ENCODE data around the gene CTSZ.
"Not testable (repeated sequence)": the region's sequence is repeated elsewhere in the genome, so short reads cannot be mapped to it uniquely, and the experiment has no call there.

The CTSZ gene

GRCh38 chr20:58987790-58988564 lies 19.1 kb downstream of the CTSZ start:
- Histone ChIP-seq H3K9ac (ENCODE audit: low read length) (no peak overlapping the region), H3K4me1 (ENCODE audit: control insufficient read depth, insufficient read depth, low read length) (no peaks in the 10 kb centered on the region), H3K27me3 (ENCODE audit: control insufficient read depth, insufficient read depth, low read length) (no peaks in the 10 kb centered on the region), H3K4me3 (ENCODE audit: low read length) (no peak overlapping the region), H3K9me3 (ENCODE audit: control insufficient read depth, low read length) (no peaks in the 10 kb centered on the region), H3K36me3 (ENCODE audit: control insufficient read depth, insufficient read depth, low read length) (peaks cover 26% of the 10 kb centered on the region)

DNA sequence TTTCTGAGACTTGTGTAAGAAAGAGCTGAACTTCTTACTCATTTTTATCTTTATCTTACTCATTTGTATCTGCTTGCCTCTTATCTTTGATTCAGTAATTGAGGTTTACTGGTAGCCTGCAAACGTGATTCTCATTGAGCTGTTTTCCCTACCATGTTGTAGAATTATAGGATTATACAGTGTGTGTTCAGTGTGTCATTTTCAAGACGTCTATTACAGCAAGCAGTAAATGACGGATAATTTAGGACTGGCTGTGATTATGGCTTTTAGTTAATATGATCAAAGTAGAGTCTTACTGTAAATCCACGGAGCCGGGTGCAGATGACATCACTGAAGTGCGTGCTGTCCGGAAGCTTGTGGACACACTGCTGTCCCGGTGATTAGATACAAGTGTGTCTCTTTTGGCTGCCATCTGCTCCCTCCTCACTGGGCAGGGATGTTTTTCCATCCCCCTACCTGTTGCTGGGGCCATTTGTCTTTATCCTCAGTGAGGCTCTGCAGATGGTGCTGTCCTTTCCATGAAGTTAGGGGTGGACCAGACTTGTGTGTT lies 20.0 kb downstream of the CTSZ start:
- H3K36me3 ChIP-seq (ENCODE audit: control insufficient read depth, insufficient read depth, low read length), result peaks cover 24% of the 10 kb centered on the region
- H3K9me3 ChIP-seq (ENCODE audit: control insufficient read depth, low read length), result no peaks in the 10 kb centered on the region
- H3K4me1 ChIP-seq (ENCODE audit: control insufficient read depth, insufficient read depth, low read length), result peaks cover 8% of the 10 kb centered on the region
- H3K9ac ChIP-seq (ENCODE audit: low read length), result no peak overlapping the region
- no peaks in the 10 kb centered on the region for H3K27me3 ChIP-seq (ENCODE audit: control insufficient read depth, insufficient read depth, low read length)
- H3K4me3 ChIP-seq (ENCODE audit: low read length), result no peak overlapping the region

- H3K36me3 ChIP-seq (ENCODE audit: control insufficient read depth, insufficient read depth, low read length), result peaks cover 24% of the 10 kb centered on the region
- no peak overlapping the region for H3K4me3 ChIP-seq (ENCODE audit: low read length)
- H3K27me3 ChIP-seq (ENCODE audit: control insufficient read depth, insufficient read depth, low read length), result no peaks in the 10 kb centered on the region
- no peak overlapping the region for H3K9ac ChIP-seq (ENCODE audit: low read length)
- peaks cover 8% of the 10 kb centered on the region for H3K4me1 ChIP-seq (ENCODE audit: control insufficient read depth, insufficient read depth, low read length)
- no peaks in the 10 kb centered on the region for H3K9me3 ChIP-seq (ENCODE audit: control insufficient read depth, low read length)
Observed at GRCh38 chr20:58986286-58986967, 20.6 kb downstream of the CTSZ start.

GRCh38 chr20:58985656-58986055 lies 21.4 kb downstream of the CTSZ start:
- Histone ChIP-seq H3K9ac (ENCODE audit: low read length) (no peak overlapping the region), H3K4me3 (ENCODE audit: low read length) (no peak overlapping the region), H3K27me3 (ENCODE audit: control insufficient read depth, insufficient read depth, low read length) (no peaks in the 10 kb centered on the region), H3K36me3 (ENCODE audit: control insufficient read depth, insufficient read depth, low read length) (peaks cover 24% of the 10 kb centered on the region), H3K9me3 (ENCODE audit: control insufficient read depth, low read length) (no peaks in the 10 kb centered on the region), H3K4me1 (ENCODE audit: control insufficient read depth, insufficient read depth, low read length) (peaks cover 8% of the 10 kb centered on the region)

DNA sequence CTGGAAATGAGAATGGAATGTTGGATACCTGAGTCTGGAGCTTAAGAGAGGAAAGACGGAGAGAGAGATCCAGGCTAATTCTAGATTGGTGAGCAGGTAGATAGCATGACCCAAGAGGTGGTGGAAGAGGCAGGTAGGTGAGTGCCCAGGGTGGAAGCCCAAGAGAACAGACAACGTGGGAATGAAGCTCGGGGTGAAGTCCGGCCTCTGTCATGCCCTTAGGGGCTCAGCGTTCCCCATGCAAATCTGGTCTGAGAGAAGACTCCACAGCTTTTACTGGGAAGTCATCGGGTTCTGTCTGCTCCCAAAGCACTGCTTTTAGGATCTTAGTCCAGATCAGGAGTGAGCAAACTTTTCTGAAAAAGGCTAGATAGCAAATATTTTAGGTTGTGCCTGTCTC lies 22.4 kb downstream of the CTSZ start:
- H3K36me3 ChIP-seq (ENCODE audit: control insufficient read depth, insufficient read depth, low read length), result peaks cover 20% of the 10 kb centered on the region
- peaks cover 8% of the 10 kb centered on the region for H3K4me1 ChIP-seq (ENCODE audit: control insufficient read depth, insufficient read depth, low read length)
- H3K4me3 ChIP-seq (ENCODE audit: low read length), result no peak overlapping the region
- H3K9me3 ChIP-seq (ENCODE audit: control insufficient read depth, low read length), result no peaks in the 10 kb centered on the region
- no peak overlapping the region for H3K9ac ChIP-seq (ENCODE audit: low read length)
- H3K27me3 ChIP-seq (ENCODE audit: control insufficient read depth, insufficient read depth, low read length), result no peaks in the 10 kb centered on the region

- H3K9me3 ChIP-seq (ENCODE audit: control insufficient read depth, low read length); H3K27me3 ChIP-seq (ENCODE audit: control insufficient read depth, insufficient read depth, low read length); H3K9ac ChIP-seq (ENCODE audit: low read length); H3K4me1 ChIP-seq (ENCODE audit: control insufficient read depth, insufficient read depth, low read length); H3K4me3 ChIP-seq (ENCODE audit: low read length): not testable (repeated sequence)
- H3K36me3 ChIP-seq (ENCODE audit: control insufficient read depth, insufficient read depth, low read length), result peaks cover 13% of the 10 kb centered on the region
Observed at GRCh38 chr20:58983115-58983468, 24.0 kb downstream of the CTSZ start.

DNA sequence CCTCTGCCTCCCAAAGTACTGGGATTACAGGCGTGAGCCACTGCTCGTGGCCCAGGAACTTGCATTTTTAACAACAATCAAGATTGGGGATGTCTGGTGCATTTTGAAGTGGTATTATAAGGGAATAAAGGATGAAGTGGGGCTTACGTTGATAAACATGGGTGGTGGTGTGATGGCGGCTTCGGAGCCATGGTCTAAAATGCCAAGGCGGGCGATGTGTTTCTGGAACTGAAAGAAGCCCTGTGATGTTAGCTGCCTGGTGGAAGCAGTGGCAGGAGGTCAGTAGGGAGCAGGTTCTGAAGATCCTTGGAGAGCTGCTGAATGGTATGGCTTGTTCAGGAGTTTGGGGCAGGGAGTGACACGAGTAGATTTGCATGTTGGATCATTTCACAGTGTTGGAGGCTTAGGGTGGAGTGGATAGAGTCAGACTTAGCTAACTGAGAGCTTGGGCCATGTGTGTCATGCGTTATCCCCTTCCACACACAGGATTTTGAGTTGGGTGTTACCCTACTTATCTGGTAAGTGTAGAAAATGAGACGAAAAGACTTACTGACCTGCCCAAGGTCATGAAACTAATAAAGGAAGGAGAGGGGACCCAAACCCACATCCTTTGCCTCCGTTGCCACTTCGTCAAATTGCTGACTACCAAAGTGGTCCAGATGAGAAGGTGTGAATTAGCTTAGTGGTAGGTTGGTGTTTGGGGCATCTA lies 24.5 kb downstream of the CTSZ start:
- Histone ChIP-seq H3K36me3 (ENCODE audit: control insufficient read depth, insufficient read depth, low read length) (peaks cover 8% of the 10 kb centered on the region), H3K9me3 (ENCODE audit: control insufficient read depth, low read length) (no peaks in the 10 kb centered on the region), H3K9ac (ENCODE audit: low read length) (no peak overlapping the region), H3K4me1 (ENCODE audit: control insufficient read depth, insufficient read depth, low read length) (peaks cover 8% of the 10 kb centered on the region), H3K4me3 (ENCODE audit: low read length) (no peak overlapping the region), H3K27me3 (ENCODE audit: control insufficient read depth, insufficient read depth, low read length) (no peaks in the 10 kb centered on the region)

DNA sequence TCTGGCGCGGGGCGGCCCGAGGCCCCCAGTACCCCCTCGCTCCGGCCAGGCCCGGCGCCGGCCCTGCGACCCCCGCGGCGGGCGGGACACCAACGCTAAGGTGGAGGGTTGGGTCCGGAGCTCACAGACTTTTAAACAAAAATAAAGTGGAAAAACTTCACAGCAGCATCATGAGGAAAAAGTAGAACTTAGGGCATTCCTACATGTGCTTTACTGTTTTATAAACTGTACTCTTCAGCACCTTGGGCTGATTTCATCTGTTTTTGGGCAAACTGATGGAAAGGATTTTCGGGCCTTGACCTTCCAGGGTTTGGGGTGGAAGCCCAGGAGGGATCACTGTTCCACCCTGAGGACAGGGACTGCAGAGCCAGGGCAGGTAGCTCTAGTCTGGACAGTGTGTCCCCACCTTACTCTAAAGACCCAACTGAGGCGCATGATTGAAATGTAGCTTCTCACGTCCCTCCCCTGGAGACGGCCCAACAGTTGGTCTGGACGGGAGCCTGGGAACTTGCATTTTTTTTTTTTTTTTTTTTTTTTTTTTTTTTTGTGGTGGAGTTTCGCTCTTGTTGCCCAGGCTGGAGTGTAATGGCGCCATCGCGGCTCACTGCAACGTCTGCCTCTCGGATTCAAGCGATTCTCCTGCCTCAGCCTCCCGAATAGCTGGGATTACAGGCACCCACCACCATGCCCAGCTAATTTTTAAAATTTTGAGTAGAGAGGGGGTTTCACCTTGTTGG lies 25.3 kb downstream of the CTSZ start:
- H3K9ac ChIP-seq (ENCODE audit: low read length), result peak overlapping the region; percentile 79

GRCh38 chr20:58980711-58981627 lies 26.1 kb downstream of the CTSZ start, which contains the start of gene NELFCD:
Gene NELFCD, plus strand, starts transcription at chr20:58981256. Its CDS starts 54 bp downstream, at chr20:58981310.
- H3K36me3 ChIP-seq (ENCODE audit: control insufficient read depth, insufficient read depth, low read length), result no peaks in the 10 kb centered on the region
- H3K4me1 ChIP-seq (ENCODE audit: control insufficient read depth, insufficient read depth, low read length), result peaks cover 8% of the 10 kb centered on the region
- no peaks in the 10 kb centered on the region for H3K27me3 ChIP-seq (ENCODE audit: control insufficient read depth, insufficient read depth, low read length)
- no peaks in the 10 kb centered on the region for H3K9me3 ChIP-seq (ENCODE audit: control insufficient read depth, low read length)
- peak within 1 kb of the TSS; percentile 89 for H3K4me3 ChIP-seq (ENCODE audit: low read length)
- H3K9ac ChIP-seq (ENCODE audit: low read length), result peak within 1 kb of the TSS; percentile 79

More for the DNA sequence above, 25.3 kb downstream of the CTSZ start:
- Histone ChIP-seq H3K4me3 (ENCODE audit: low read length) (peak overlapping the region; percentile 89), H3K4me1 (ENCODE audit: control insufficient read depth, insufficient read depth, low read length) (peaks cover 8% of the 10 kb centered on the region), H3K36me3 (ENCODE audit: control insufficient read depth, insufficient read depth, low read length) (peaks cover 4% of the 10 kb centered on the region), H3K9me3 (ENCODE audit: control insufficient read depth, low read length) (no peaks in the 10 kb centered on the region), H3K27me3 (ENCODE audit: control insufficient read depth, insufficient read depth, low read length) (no peaks in the 10 kb centered on the region)

GRCh38 chr20:58978351-58979190 lies 28.5 kb downstream of the CTSZ start:
- Histone ChIP-seq H3K4me3 (ENCODE audit: low read length) (no peak overlapping the region), H3K9ac (ENCODE audit: low read length) (no peak overlapping the region), H3K36me3 (ENCODE audit: control insufficient read depth, insufficient read depth, low read length) (no peaks in the 10 kb centered on the region), H3K4me1 (ENCODE audit: control insufficient read depth, insufficient read depth, low read length) (peaks cover 8% of the 10 kb centered on the region), H3K27me3 (ENCODE audit: control insufficient read depth, insufficient read depth, low read length) (no peaks in the 10 kb centered on the region), H3K9me3 (ENCODE audit: control insufficient read depth, low read length) (no peaks in the 10 kb centered on the region)

All from mucosa of stomach (tissue), 1 donor.